ENCODE results near the gene ZBTB44. TPM values are rescaled to one million over a fixed set of nuclear protein-coding genes. Genes with fewer than 3 reads are reported as not detected.
A peak's percentile ranks its signal among the peaks of the same experiment; 100 is the strongest.
"Not testable (repeated sequence)": the region's sequence is repeated elsewhere in the genome, so short reads cannot be mapped to it uniquely, and the experiment has no call there.

The ZBTB44 gene
- polyA plus RNA-seq (2013, experiment 1 of 2; ENCODE audit: insufficient read length) = 9.2 TPM
- 12.2 TPM for polyA plus RNA-seq (2013, experiment 2 of 2; ENCODE audit: insufficient read length)

- peak; percentile 92 for DNase-seq
Measured at GRCh38 chr11:130314750-130315285, at the start of gene ZBTB44. ZBTB44 (minus strand) TSS chr11:130314917; CDS start chr11:130261873, 53,044 bp downstream.

- no peak for DNase-seq
Measured at GRCh38 chr11:130359419-130359818, 44.7 kb upstream of the ZBTB44 start.

DNA sequence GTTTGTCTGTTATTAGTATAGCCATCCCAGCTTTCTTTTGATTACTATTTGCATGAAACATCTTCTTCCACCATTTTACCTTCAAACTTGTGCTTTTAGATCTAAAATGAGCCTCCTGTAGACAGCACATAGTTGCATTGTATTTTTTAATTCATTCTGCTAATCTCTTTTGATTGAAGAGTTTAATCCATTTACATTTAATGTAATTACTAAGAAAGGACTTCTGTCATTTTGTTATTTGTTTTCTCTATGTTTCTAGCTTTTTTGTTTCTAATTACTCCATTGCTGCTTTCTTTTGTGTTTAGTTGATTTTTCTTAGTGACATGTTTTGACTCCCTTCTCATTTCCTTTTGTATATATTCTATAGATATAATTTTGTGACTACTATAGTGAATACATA, 43.7 kb upstream of the ZBTB44 start:
- DNase-seq = no peak

DNA sequence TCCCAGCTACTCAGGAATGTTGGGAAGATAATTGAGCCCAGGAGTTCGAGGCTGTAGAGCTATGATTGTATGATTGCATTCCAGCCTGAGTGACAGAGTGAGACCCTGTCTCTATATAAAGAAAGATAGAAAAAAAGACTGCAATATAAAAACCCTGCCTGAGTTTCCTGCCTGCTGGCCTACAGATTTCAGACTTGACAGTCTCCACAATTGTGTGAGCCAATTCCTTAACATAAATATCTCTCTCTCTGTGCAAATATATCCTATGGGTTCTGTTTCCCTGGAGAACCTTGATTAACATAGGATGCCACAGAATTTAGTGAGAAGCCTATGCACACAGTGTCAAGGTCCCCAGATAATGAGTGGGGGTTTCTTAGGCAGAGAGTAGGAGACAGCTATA, 32.5 kb upstream of the ZBTB44 start:
- no peak for DNase-seq

GRCh38 chr11:130344841-130345240, 30.1 kb upstream of the ZBTB44 start:
- DNase-seq = no peak

GRCh38 chr11:130340671-130341319, 26.1 kb upstream of the ZBTB44 start:
- no peak for DNase-seq

GRCh38 chr11:130338667-130339066, 23.9 kb upstream of the ZBTB44 start:
- no peak for DNase-seq

GRCh38 chr11:130337281-130338089, 22.8 kb upstream of the ZBTB44 start:
- no peak for DNase-seq

GRCh38 chr11:130331397-130331796, 16.7 kb upstream of the ZBTB44 start:
- not testable (repeated sequence) for DNase-seq

- DNase-seq = no peak
Measured at GRCh38 chr11:130330101-130330684, 15.5 kb upstream of the ZBTB44 start.

GRCh38 chr11:130328420-130328819, 13.7 kb upstream of the ZBTB44 start:
- no peak for DNase-seq

- DNase-seq = no peak
Measured at GRCh38 chr11:130327716-130328115, 13.0 kb upstream of the ZBTB44 start.

DNA sequence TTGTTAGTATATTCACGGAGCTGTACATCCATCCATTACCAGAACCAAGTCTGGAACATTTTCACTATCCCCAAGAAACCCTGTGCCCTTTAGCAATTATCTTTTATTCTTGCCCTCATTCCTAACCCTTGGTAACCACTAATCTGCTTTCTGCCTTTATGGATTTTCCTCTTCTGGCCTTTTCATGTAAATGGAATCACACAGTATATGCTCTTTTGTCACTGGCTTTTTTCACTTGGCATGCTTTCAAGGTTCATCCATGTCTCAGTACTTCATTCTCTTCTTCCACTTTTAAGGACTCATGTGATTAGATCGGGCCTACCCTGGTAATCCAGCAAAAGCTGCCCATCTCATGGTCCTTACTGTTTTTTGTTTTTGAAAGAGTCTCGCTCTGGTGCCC, 11.0 kb upstream of the ZBTB44 start:
- DNase-seq = no peak

- DNase-seq = no peak
Measured at GRCh38 chr11:130323452-130324450, 9.0 kb upstream of the ZBTB44 start.

GRCh38 chr11:130322126-130322525, 7.4 kb upstream of the ZBTB44 start:
- no peak for DNase-seq

GRCh38 chr11:130318031-130318673, 3.4 kb upstream of the ZBTB44 start:
- DNase-seq = no peak

DNA sequence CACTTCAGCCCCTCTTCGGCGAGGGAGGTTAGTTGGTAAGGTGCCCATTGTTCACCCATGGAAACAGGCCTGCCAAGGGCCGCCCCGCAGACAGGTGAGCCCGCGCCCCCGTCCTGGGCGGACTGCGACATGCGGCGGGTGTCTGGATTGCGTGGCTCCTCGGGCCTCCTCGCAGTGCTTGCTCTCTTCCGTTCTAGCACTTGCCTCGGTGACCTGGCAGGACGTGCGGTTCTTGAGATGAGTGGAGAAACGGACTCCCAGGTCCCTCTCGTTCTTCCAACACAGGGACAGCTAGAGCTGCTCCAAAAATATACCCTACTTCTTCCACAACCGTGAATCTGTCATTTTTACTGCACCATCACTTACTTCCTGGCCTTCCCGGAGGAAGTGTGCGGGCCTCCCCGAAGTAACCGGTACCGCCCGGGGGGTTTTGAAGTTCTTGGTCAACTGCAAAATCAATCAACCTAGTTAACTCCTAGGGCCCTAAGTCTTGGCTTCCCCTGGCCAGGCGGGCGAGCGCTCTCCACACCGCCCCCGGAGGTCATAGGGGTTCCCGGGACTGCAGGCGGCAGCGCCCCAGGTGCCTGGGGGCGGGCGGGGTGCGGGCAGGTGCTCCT, 745 bp upstream of the ZBTB44 start:
- DNase-seq = no peak

DNA sequence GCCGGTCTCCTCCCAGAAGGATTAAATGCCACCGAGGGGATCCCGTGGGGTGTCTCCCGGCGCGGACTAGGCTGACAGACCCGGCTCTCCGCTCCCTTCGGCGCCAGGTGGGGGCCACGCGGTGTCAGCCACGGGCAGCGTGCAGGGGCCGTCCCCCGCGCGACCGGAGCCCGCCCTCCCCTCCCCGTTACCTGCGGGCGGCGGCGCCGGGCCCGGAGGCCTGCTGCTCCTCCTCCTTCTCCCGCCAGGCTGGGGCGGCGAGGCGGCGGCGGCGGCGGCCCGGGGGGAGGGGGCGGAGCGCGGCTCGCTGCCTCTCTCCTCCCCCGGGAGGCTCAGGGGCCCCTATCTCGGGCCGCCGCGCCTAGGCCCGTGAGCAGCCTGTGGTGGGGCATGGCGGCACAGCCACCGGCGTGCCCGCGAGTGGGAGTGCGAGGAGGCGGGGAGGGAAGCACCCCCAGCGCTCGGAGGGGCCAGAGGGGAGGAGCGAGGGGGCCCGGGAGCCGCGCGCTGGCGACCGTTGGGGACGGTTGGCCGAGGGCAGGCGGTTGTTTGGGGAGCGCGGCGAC, 450 bp downstream of the ZBTB44 start:
- DNase-seq = peak; percentile 58

- DNase-seq = no peak
Measured at GRCh38 chr11:130313383-130314183, 1.1 kb downstream of the ZBTB44 start.

- DNase-seq = no peak
Measured at GRCh38 chr11:130312046-130312445, 2.7 kb downstream of the ZBTB44 start.

Data from fibroblast of skin of scalp (primary cell).